Bronchial epithelial cell (primary cell): ENCODE data around the gene SRGAP2C. TPM values are rescaled to one million over a fixed set of nuclear protein-coding genes. Genes with fewer than 3 reads are reported as not detected.
A peak's percentile ranks its signal among the peaks of the same experiment; 100 is the strongest.
"Not testable (repeated sequence)": the region's sequence is repeated elsewhere in the genome, so short reads cannot be mapped to it uniquely, and the experiment has no call there.

ENCODE experiments used
- DNase-seq: peaks from one replicate; pipeline ENCODE4 v3.0.0-alpha.2; 2010; ENCODE audit warnings: low read depth
- FAIRE-seq: peaks from 2 replicates; lab custom pipeline; 2011; peaks lifted over from hg19 to GRCh38; lab: Jason Lieb, UNC
- H3K27me3 ChIP-seq: 2 replicates; pipeline ENCODE4 v1.5.1; 2011; ENCODE audit warnings: low read length; ENCODE audit not compliant: control insufficient read depth, insufficient read depth
- H3K36me3 ChIP-seq: 2 replicates; pipeline ENCODE4 v1.5.1; 2011; ENCODE audit warnings: low read length; ENCODE audit not compliant: control insufficient read depth, insufficient read depth
- H3K4me3 ChIP-seq: 2 replicates; pipeline ENCODE4 v1.5.1; 2011; ENCODE audit warnings: mild to moderate bottlenecking, low read depth, low read length, control low read depth
- total RNA-seq: library from RNA; depleted of rRNA; stranded (reverse); fragments of >200 nt; gene quantifications from 2 replicates; pipeline ENCODE4 v1.2.1, GENCODE V29; 2014

Gene SRGAP2C
- total RNA-seq, 1 donor from 2014 or later = 11.6 TPM

DNA sequence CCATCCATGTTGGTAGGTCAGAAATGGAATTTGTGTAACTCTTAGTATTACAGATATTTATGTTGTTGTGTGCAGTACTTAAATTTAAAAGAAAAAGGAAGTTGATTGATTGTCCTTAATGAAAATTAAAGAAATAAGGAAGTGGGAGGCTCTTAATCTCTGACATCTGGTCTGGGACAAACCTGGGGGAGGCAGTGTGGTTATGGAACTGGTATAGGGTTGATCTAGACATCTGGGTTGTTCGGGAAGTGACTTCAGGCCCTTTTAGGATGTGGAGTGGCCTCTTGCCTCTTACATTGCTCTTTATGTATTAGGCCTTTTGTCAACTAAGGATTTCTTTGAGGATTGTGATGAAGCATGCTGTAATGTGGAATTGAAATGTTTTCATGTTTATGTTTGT, 15.5 kb downstream of the SRGAP2C start:
- not testable (repeated sequence) for H3K4me3 ChIP-seq, H3K36me3 ChIP-seq, FAIRE-seq, H3K27me3 ChIP-seq, DNase-seq

DNA sequence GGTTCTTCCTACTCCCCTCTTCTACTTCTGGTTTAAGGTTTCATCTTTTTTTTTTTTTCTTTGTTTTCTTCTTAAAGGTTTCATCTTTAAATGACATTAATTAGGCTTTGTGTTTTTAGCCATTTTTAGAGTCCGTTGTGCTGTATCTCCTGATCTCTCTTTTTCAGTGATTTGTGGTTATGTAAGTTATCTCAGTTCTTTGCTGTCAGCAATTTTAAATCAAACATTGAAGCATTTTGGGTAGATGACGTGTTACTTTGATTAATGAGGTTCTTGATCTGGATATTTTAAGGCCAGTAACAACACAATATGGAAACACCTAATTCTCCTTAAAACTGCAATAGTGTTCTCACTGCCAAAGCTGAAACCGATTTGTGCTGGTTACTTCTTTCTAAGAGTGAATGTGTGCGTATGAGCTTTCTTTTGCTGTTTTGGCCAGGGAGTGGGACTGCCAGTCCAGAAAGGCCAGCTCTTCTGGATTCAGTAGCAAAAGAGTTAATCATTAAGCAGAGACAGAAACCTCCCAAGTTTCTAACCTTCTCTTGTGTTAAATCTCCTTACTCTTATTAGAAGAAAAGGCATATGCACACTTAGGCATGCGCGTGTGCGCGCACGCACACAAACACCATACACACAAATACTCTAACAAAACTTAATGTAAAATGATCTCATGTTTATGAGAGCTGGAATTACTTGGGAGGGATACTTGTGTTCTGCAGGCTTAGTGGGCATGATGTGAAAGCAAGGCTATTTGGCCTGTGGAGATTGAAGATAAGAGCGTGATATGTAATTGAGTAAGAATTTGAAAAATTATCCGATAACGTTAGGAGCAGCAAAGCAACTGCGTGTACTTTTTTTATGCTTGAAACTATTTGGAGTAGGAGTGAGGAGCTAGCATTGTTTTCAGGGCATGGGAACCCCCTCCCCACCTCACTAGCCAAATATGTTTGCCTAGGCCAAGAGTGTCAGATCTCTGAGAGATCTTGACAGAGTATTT, 16.5 kb downstream of the SRGAP2C start:
- not testable (repeated sequence) for FAIRE-seq, DNase-seq, H3K27me3 ChIP-seq, H3K36me3 ChIP-seq, H3K4me3 ChIP-seq

DNA sequence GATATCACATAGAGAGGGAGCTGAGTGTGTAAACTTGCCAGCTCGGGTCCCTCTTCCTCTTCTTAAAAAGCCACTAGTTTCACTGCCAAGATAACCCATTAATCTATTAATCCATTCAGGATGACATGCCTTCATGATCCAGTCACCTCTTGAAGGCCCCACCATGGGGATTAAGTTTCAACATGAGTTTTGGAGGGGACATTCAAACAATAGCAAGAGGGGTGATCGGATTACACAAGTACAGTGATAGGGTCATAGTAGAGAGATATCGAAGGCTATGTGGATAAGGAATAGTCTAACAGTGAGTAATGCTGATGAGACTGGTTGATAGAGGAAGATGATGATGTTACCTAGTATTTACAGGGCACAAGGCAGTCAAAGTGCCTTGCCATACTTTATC, 18.2 kb downstream of the SRGAP2C start:
- FAIRE-seq, H3K4me3 ChIP-seq, H3K27me3 ChIP-seq, DNase-seq, H3K36me3 ChIP-seq: not testable (repeated sequence)

GRCh38 chr1:121205786-121206711, 21.3 kb downstream of the SRGAP2C start:
- not testable (repeated sequence) for H3K27me3 ChIP-seq, FAIRE-seq, H3K4me3 ChIP-seq, H3K36me3 ChIP-seq, DNase-seq

GRCh38 chr1:121207328-121207727, 22.6 kb downstream of the SRGAP2C start:
- not testable (repeated sequence) for H3K36me3 ChIP-seq, FAIRE-seq, DNase-seq, H3K27me3 ChIP-seq, H3K4me3 ChIP-seq

GRCh38 chr1:121208375-121208774, 23.6 kb downstream of the SRGAP2C start:
- not testable (repeated sequence) for H3K36me3 ChIP-seq, H3K4me3 ChIP-seq, H3K27me3 ChIP-seq, FAIRE-seq
- peak; percentile 59 for DNase-seq

DNA sequence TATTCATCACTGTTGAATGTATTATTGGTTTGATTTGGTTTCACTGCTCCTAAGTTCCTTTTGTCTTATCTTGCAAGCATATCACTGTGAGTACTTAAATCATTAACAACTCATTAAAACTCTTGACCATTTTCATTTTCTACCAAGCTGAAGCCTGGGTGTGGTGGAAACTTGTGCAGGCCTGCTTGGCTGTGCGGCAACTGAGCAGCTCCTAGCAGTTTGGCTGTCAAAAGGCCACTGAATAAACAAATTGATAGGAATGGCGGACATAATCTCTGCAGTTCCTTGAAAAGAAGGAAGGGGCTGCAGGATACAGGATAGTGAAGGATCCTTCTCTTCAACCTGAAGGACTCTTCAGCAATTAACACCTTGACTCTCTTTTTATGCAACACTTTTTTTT, 26.0 kb downstream of the SRGAP2C start:
- not testable (repeated sequence) for H3K27me3 ChIP-seq, H3K36me3 ChIP-seq, DNase-seq, FAIRE-seq, H3K4me3 ChIP-seq

DNA sequence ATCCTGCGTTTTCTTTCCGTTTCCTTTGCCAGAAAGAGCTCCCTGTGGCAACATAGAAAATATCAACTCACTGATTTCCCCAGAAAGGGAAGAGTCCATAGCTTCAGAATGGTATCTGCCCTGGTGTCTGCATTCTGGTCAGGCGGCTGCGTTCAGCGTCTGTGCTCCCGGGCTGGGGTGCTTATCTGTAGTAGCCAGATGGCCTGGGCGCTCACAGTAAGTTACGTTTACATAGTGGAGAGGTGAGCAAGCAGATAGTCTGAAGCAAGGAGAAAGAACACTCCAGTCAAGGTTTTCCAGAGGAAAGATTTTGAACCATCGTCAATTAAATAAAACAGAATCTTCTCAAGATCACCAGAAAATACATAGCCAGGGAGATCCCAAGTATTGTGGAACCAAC, 28.7 kb downstream of the SRGAP2C start:
- FAIRE-seq, H3K36me3 ChIP-seq, H3K4me3 ChIP-seq, H3K27me3 ChIP-seq, DNase-seq: not testable (repeated sequence)

GRCh38 chr1:121214544-121215156, 29.9 kb downstream of the SRGAP2C start:
- DNase-seq, FAIRE-seq: not testable (repeated sequence)

DNA sequence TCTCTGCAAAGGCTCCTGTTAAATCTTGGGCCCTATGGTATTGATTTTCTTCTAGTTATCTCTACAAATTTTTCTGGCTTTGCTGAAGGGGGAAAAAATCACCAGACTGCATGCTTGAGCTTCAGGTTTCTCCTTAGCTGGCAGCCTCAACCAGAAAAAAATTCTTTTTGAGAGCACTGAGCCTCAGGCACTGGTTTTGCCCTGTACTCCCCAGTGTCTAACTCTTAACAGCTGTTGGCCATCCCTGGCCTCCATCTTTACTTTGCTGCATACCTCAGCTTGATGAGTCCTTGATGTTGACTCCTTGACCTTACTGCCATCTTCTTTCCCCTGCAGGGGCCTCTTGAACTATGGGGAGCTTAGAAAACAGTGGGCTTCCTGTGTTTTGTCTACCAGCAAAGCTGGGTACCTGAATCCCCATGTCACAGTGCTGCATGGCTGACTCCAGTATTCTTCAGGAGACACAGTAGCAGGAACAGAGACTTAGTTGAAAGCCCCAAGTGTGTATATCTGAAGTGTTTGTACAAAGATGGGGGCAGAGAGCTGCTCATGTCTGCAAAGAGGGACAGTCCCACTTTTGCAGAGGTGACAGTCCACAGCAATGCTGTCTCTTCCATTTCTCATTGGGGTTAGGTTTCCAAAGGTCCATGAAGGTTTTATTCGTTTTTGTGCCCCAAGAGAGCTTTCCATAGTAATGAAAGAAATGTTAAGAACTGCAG, 31.1 kb downstream of the SRGAP2C start:
- not testable (repeated sequence) for DNase-seq, H3K4me3 ChIP-seq, FAIRE-seq, H3K36me3 ChIP-seq, H3K27me3 ChIP-seq

More at GRCh38 chr1:121214544-121215156, 29.9 kb downstream of the SRGAP2C start:
- H3K4me3 ChIP-seq, H3K36me3 ChIP-seq, H3K27me3 ChIP-seq: not testable (repeated sequence)

GRCh38 chr1:121216676-121217075, 31.9 kb downstream of the SRGAP2C start:
- FAIRE-seq = not testable (repeated sequence)

DNA sequence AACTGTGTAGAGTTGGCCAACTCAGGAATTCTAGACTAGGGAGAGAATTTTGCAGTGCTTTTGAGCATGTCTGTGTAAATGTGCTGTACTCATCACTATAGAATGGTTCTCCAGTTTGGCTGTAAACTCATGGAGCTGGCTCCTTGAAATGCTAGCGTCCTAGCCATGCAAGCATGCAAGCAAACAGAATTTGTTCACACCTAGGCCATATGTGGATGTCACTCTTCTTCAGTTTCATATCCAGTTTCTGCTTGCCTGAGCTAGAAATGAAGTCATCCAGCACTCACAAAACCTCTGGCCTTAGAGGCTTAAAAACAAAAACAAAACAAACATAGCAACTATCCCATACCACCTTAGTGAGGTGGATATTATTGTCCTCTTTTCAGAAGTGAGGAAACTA, 37.0 kb downstream of the SRGAP2C start:
- DNase-seq, H3K36me3 ChIP-seq, H3K4me3 ChIP-seq, H3K27me3 ChIP-seq, FAIRE-seq: not testable (repeated sequence)

More at GRCh38 chr1:121216676-121217075, 31.9 kb downstream of the SRGAP2C start:
- not testable (repeated sequence) for H3K36me3 ChIP-seq, H3K4me3 ChIP-seq, DNase-seq, H3K27me3 ChIP-seq

GRCh38 chr1:121224714-121225113, 39.9 kb downstream of the SRGAP2C start:
- H3K27me3 ChIP-seq, H3K4me3 ChIP-seq, DNase-seq, FAIRE-seq, H3K36me3 ChIP-seq: not testable (repeated sequence)
